GM12878 (cell line): ENCODE data around the gene ADCY2. TPM values are rescaled to one million over a fixed set of nuclear protein-coding genes. Genes with fewer than 3 reads are reported as not detected.

Experiments used
- FOXM1 ChIP-seq: IDR thresholded peaks from 2 replicates; pipeline ENCODE4 v1.6.1; 2012; ENCODE audit warnings: low read depth, mild to moderate bottlenecking, inconsistent platforms, low read length, moderate library complexity
- IRF4 ChIP-seq: IDR thresholded peaks from 2 replicates; pipeline ENCODE4 v1.6.1; 2011; ENCODE audit warnings: low read depth, low read length
- NFIC ChIP-seq: IDR thresholded peaks from 2 replicates; pipeline ENCODE4 v1.6.1; 2012; ENCODE audit warnings: low read depth, mild to moderate bottlenecking, inconsistent platforms, low read length, moderate library complexity
- NFYA ChIP-seq: IDR thresholded peaks from 2 replicates; pipeline ENCODE4 v1.6.1; 2011; ENCODE audit warnings: low read depth, mild to moderate bottlenecking, low read length, improper control_type of control experiment, borderline replicate concordance
- NR2C1 ChIP-seq: fragments of 450-650 bp; IDR thresholded peaks from 2 replicates; pipeline ENCODE4 v1.6.1; 2017; ENCODE audit warnings: antibody characterized with exemption, mild to moderate bottlenecking, moderate library complexity
- RAD21 ChIP-seq: IDR thresholded peaks from 2 replicates; pipeline ENCODE4 v1.6.1; 2011; ENCODE audit warnings: mild to moderate bottlenecking, low read depth, low read length, moderate library complexity; ENCODE audit not compliant: insufficient read depth
- RELA ChIP-seq: fragments of 450-650 bp; IDR thresholded peaks from 2 replicates; pipeline ENCODE4 v1.8.0; 2014; ENCODE audit warnings: borderline replicate concordance; ENCODE audit not compliant: partially characterized antibody
- RUNX3 ChIP-seq: IDR thresholded peaks from 2 replicates; pipeline ENCODE4 v1.6.1; 2012; ENCODE audit warnings: low read length, inconsistent platforms
- SUZ12 ChIP-seq: fragments of 200-600 bp; sonication (generic); IDR thresholded peaks from one replicate; pipeline ENCODE4 v1.6.1; 2018; ENCODE audit warnings: antibody characterized with exemption, mild to moderate bottlenecking; ENCODE audit not compliant: unreplicated experiment
- ZZZ3 ChIP-seq: IDR thresholded peaks from 2 replicates; pipeline ENCODE4 v1.6.1; 2011; ENCODE audit warnings: low read depth; ENCODE audit not compliant: control insufficient read depth, insufficient read length
- polyA plus RNA-seq, 11 experiments: library from polyadenylated mRNA; depleted of rRNA in 4 of 11; unstranded in 6 of 11; stranded (reverse) in 5 of 11; fragments of >200 nt; fragmentation: Nextera tagmentation in 4 of 11; fragmentation: Illumina TruSeq in 1 of 11; extraction: Ambion mirVana in 4 of 11; extraction: Trizol in 1 of 11; gene quantifications; 1 replicate in 1 of 11; 2 replicates in 10 of 11; pipeline versions ENCODE4 v1.2.1 to v1.2.3, GENCODE V29; 2011 to 2016; ENCODE audit warnings: inconsistent platforms in 2 of 11, missing spikeins in 2 of 11, low read depth in 1 of 11
- total RNA-seq, 4 experiments: library from RNA; depleted of rRNA in 3 of 4; stranded (reverse); fragments of >200 nt in 3 of 4; fragmentation: Illumina TruSeq in 1 of 4; extraction: Trizol in 1 of 4; gene quantifications; 2 replicates each; pipeline versions ENCODE4 v1.2.1 to v1.2.3, GENCODE V29; 2013 to 2021
- TF ChIP-seq, protein P1 (sequence below): fragments of 450-650 bp; formaldehyde crosslinking; IDR thresholded peaks from 2 replicates; pipeline ENCODE4 v1.4.0; 2020; ENCODE audit warnings: mild to moderate bottlenecking, moderate library complexity

The ADCY2 gene
- total and polyA plus RNA-seq, 10 of the 15 experiments (the other 5 are each of a cell fraction or from before 2014, with no cell fraction given): 0.07 to 0.26 TPM; not detected in 8

DNA sequence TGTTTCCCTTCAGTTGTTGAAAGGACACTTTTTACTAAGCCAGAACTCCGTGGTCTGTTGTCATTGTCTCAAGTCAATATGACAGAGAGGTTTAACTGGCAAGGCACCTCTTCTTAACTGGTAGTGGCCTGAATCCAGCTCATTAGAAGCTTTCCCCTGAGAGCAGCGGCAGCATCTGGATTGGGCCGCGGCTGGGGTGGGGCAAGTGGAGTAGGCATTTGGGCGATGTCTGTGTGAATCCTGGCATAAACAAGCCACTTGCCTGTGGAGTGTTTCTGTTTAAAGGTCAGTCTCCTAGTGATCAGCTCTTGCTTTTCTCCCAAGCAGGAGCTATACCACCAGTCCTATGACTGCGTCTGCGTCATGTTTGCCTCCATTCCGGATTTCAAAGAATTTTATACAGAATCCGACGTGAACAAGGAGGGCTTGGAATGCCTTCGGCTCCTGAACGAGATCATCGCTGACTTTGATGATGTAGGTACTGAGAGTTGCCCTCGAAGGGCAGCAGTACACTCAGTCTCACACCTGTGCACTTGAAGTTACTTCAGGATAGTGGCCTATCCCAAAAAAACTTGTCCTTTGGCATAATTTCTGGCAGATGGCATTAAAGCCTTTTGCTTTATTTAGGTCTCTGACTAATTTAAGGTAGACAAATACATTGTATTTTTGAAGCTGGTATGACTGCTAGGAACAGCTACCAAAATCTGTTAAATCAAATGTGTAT lies 406.1 kb downstream of the ADCY2 start (continued):
- no peak for TF ChIP-seq SUZ12
- TF ChIP-seq NFIC: no peak
- TF ChIP-seq FOXM1: no peak
- no peak for TF ChIP-seq ZZZ3
- TF ChIP-seq RELA: no peak
- TF ChIP-seq, protein P1, sequence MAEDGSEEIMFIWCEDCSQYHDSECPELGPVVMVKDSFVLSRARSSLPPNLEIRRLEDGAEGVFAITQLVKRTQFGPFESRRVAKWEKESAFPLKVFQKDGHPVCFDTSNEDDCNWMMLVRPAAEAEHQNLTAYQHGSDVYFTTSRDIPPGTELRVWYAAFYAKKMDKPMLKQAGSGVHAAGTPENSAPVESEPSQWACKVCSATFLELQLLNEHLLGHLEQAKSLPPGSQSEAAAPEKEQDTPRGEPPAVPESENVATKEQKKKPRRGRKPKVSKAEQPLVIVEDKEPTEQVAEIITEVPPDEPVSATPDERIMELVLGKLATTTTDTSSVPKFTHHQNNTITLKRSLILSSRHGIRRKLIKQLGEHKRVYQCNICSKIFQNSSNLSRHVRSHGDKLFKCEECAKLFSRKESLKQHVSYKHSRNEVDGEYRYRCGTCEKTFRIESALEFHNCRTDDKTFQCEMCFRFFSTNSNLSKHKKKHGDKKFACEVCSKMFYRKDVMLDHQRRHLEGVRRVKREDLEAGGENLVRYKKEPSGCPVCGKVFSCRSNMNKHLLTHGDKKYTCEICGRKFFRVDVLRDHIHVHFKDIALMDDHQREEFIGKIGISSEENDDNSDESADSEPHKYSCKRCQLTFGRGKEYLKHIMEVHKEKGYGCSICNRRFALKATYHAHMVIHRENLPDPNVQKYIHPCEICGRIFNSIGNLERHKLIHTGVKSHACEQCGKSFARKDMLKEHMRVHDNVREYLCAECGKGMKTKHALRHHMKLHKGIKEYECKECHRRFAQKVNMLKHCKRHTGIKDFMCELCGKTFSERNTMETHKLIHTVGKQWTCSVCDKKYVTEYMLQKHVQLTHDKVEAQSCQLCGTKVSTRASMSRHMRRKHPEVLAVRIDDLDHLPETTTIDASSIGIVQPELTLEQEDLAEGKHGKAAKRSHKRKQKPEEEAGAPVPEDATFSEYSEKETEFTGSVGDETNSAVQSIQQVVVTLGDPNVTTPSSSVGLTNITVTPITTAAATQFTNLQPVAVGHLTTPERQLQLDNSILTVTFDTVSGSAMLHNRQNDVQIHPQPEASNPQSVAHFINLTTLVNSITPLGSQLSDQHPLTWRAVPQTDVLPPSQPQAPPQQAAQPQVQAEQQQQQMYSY: no peak
- TF ChIP-seq NR2C1: no peak
- TF ChIP-seq RAD21: no peak
- TF ChIP-seq RUNX3: no peak
- no peak for TF ChIP-seq IRF4
- no peak for TF ChIP-seq NFYA
